Right lobe of liver (tissue), 6 donors: ENCODE measurements around the gene CENPB. TPM values are rescaled to one million over a fixed set of nuclear protein-coding genes. Genes with fewer than 3 reads are reported as not detected.

Experiments
- ATAC-seq, 4 donors: fragments of 200-7000 bp; cut with Tn5 transposase; one replicate each; pipeline ENCODE4 v1.9.1; 2020; ENCODE audit warnings: mild to moderate bottlenecking in 4 of 4, moderate library complexity in 4 of 4
- DNase-seq, 3 donors: peaks; one replicate each; pipeline ENCODE4 v3.0.0-alpha.2; 2020
- H3K27ac ChIP-seq, 3 donors: fragments of 200-600 bp; one replicate each; pipeline ENCODE4 v1.8.0; 2022
- H3K27me3 ChIP-seq, 2 donors: fragments of 200-600 bp; one replicate each; pipeline ENCODE4 v1.8.0; 2022
- H3K36me3 ChIP-seq, 4 donors: fragments of 200-600 bp; sonication (generic) in 1 of 4; one replicate each; pipeline versions ENCODE4 v1.5.1 to v1.8.0; 2017 to 2022; ENCODE audit warnings: control low read depth in 1 of 4
- H3K4me1 ChIP-seq, 4 donors: fragments of 200-600 bp; sonication (generic) in 1 of 4; one replicate each; pipeline versions ENCODE4 v1.5.1 to v1.8.0; 2017 to 2022; ENCODE audit warnings: control low read depth in 1 of 4
- H3K4me3 ChIP-seq, 3 donors: fragments of 200-600 bp; one replicate each; pipeline ENCODE4 v1.8.0; 2022
- H3K9me3 ChIP-seq, 4 donors: fragments of 200-600 bp; sonication (generic) in 1 of 4; one replicate each; pipeline versions ENCODE4 v1.5.1 to v1.8.0; 2017 to 2022; ENCODE audit warnings: control low read depth in 1 of 4
- POLR2A ChIP-seq: fragments of 450-650 bp; IDR thresholded peaks from one replicate; pipeline ENCODE4 v1.6.1; 2017; ENCODE audit warnings: antibody characterized with exemption, mild to moderate bottlenecking
- WGBS: methylation state at CpG from one replicate; pipeline ENCODE4 v1.1.6; 2018; ENCODE audit warnings: low coverage, low lambda C conversion rate; ENCODE audit not compliant: insufficient coverage; ENCODE audit errors: missing lambda C conversion rate; 5-methylcytosine and 5-hydroxymethylcytosine counted together
- intact Hi-C, 2 donors: fragments of 100-400 bp; cut with DNase I; formaldehyde crosslinking; loops; one replicate each; pipeline versions ENCODE4 v1.11.2 to v1.14.1; 2022
- total RNA-seq, 6 experiments: library from RNA; depleted of rRNA in 2 of 6; stranded (reverse); fragments of >200 nt in 2 of 6; fragmentation: NEBNext Ultra II Directional in 3 of 6; extraction: Animal tissue kit (Norgen Biotek cat#: 25700) in 3 of 6; gene quantifications; one replicate each; pipeline versions ENCODE4 v1.1.0 to v1.2.4, GENCODE V29; 2016 to 2023
- TF ChIP-seq, protein P1 (sequence below), 4 donors: fragments of 200-600 bp in 3 of 4; fragments of 450-650 bp in 1 of 4; IDR thresholded peaks; one replicate each; pipeline versions ENCODE4 v1.5.1 to v1.8.0; 2016 to 2022; ENCODE audit warnings: antibody characterized with exemption in 4 of 4, mild to moderate bottlenecking in 2 of 4
- donor health status: DM: no; HTN: yes; CAD: no.
- donor health status: DM: no; HTN: no; CAD: no.
- donor health status: DM: no; HTN: no; CAD: no.
- donor health status: DM: no; HTN: yes; CAD: no.
- donor health status: DM: no; HTN: yes; CAD: no.

Gene CENPB
- total RNA-seq, 6 experiments from 2014 or later = 27.8 to 43.1 (median 31.6) TPM

DNA sequence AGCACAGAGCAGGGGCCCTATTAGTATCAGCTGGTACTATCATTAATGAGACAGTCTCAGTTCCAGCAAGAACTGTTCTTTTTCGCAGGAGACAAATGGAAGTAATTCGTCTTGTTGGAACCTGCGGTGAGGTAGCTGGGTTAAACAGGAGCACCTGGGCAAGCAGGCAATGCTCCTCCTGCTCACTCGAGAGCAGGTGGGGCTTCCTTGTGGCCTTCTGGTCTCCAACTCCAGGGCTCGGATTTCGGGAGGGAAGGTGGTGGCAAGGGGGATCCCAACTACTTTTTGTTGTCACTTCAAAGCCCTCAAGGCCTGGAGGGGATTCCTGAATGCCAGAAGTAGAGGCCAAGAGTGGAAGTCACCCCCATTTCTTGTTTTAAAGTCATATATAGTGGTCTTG, 3.9 kb downstream of the CENPB start:
- Histone ChIP-seq H3K4me1 (peaks cover 0 to 31% (median 13%) of the 10 kb centered on the region in 4 donors), H3K27me3 (no peaks in the 10 kb centered on the region), H3K9me3 (no peaks in the 10 kb centered on the region), H3K4me3 (no peak overlapping the region), H3K36me3 (no peaks in the 10 kb centered on the region), H3K27ac (no peak overlapping the region)
- TF ChIP-seq, protein P1, sequence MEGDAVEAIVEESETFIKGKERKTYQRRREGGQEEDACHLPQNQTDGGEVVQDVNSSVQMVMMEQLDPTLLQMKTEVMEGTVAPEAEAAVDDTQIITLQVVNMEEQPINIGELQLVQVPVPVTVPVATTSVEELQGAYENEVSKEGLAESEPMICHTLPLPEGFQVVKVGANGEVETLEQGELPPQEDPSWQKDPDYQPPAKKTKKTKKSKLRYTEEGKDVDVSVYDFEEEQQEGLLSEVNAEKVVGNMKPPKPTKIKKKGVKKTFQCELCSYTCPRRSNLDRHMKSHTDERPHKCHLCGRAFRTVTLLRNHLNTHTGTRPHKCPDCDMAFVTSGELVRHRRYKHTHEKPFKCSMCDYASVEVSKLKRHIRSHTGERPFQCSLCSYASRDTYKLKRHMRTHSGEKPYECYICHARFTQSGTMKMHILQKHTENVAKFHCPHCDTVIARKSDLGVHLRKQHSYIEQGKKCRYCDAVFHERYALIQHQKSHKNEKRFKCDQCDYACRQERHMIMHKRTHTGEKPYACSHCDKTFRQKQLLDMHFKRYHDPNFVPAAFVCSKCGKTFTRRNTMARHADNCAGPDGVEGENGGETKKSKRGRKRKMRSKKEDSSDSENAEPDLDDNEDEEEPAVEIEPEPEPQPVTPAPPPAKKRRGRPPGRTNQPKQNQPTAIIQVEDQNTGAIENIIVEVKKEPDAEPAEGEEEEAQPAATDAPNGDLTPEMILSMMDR (IDR thresholded peaks at IDR 0.05) = no peak
- TF ChIP-seq POLR2A = no peak
- no peak for DNase-seq
- 86% methylated on average over 5 of the region's 6 CpGs for WGBS
- no peak for ATAC-seq
- intact Hi-C loops = no loop called here

DNA sequence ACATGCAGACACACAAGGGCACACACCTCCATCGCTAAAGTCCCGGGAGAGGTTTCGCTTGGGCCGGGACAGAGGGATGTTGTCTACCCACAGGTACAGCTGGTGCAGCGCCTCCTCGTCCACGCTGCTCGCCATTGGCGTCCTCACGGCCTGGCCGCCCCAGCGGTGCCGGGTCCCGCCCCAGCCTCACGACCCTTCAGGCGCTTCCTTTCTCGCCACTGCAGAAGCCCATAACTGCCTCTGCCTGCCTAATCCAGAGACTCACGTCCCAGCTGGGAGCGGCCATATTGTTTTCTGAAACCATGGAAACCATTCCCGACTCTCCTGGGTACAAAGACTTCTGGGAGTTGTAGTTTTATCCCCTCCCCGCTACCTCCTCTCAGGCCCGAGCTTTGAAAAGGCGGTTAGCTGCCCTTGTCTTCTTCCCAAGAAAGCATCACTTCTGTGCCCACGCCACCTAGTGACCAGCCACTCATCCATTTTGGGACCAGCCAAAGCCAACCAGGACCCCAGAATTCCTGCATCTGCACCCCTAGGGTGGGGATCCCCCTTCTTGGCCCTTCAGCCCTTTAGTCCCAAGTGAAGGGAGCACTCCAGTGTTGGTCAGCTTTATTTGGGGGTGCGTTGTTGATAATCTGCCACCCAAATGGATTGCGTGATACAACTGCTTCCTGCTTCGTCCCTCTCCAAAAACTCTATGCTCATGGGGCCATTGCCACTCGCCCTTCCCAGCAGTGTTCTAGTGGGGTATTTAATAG, 5.2 kb downstream of the CENPB start, which contains the start of gene SPEF1:
SPEF1 (minus strand) TSS at position 296 of the 758 bp plus-strand sequence; CDS start at position 135, 161 bp downstream.
- H3K4me1 ChIP-seq = peaks cover 0 to 34% (median 11%) of the 10 kb centered on the region in 4 donors
- H3K36me3 ChIP-seq = no peaks in the 10 kb centered on the region
- H3K4me3 ChIP-seq = peak within 1 kb of the TSS; percentile 4 to 47 (median 34)
- H3K27ac ChIP-seq = no peak within 1 kb of the TSS
- ATAC-seq (peak; percentile 85 to 91 (median 88)), DNase-seq (peak; percentile 71 to 87 (median 75))
- no peak for TF ChIP-seq POLR2A
- TF ChIP-seq, protein P1 (IDR thresholded peaks at IDR 0.05) = peak; percentile 38 to 47 (median 44)
- no peaks in the 10 kb centered on the region for H3K9me3 ChIP-seq
- H3K27me3 ChIP-seq = no peaks in the 10 kb centered on the region
- intact Hi-C loops = no loop called here
- WGBS = 7% methylated on average over 9 of the region's 28 CpGs

DNA sequence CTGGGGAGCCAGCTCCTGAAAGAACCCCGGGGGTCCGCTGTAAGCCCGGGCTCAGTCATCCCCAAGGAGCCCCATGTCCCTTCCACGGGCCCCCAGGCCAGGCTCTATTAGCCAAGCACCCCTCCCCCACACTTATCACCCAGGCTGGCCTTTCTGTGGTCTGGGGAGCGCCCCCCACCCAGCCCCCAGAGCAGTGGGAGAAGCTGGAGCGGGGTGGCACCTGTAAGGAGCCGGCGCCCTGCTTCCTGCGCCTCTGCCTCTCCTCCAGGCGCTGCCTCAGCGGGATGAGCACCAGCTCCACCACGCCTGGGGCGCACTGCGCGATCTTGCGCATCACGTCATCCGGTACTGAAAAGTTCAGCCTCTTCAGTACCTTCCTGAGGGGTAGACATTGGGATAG, 7.6 kb downstream of the CENPB start:
- intact Hi-C loops = loop anchor here in 1 of 2 donors (10.0 kb wide), 1 partner anchor 104 kb away; no protein-coding TSS in a partner anchor
- TF ChIP-seq, protein P1 (IDR thresholded peaks at IDR 0.05) = no peak
- no peak for TF ChIP-seq POLR2A
- Histone ChIP-seq H3K4me3 (no peak overlapping the region), H3K36me3 (no peaks in the 10 kb centered on the region), H3K9me3 (no peaks in the 10 kb centered on the region), H3K27me3 (no peaks in the 10 kb centered on the region), H3K27ac (no peak overlapping the region), H3K4me1 (peaks cover 0 to 21% (median 8%) of the 10 kb centered on the region in 4 donors)
- ATAC-seq (no peak), DNase-seq (no peak)
- 30% methylated on average over 9 of the region's 18 CpGs for WGBS

DNA sequence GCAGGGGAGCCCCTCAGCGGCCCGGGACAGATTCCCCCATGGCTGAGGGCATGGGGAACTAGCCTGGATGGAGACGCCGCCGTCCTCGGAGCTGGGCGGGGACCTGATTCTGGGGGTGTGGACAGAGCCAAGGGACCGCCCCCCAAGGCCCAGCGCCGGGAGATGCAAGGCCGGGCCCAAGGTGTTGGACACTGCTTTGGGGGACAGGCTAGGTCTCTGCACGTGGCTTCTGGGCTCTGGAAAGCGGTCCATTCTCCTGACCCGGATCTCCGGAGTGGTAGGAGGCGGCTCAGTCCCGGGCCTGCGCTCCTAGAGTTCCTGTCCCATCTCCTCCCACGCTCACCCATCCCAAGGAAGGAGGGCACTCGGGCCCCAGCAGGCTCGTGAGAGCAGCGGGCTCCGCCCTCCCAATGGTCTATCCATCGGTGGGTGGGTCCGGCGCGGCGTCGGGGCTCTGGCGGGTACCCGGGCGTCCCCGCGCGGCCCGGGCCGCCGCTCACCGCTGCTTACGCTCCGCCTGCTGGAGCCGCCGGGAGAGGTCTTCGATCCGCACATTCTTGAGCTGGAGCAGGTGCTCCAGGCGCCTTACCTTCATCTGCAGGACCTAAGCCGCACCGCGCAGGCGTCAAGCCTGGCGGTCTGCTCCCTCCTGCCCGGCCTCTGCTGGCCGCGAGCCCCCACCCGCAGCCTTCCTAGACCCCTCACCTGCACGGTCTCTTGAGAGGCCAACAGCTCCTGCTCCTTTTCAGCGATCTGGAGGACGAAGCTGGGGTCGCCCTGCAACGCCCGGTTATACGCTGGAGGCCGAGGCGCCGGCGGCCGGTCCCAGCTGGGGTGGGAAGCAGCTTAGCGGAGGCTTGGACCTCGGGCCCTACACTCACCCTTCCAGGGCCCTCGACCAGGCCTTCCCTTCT, 8.6 kb downstream of the CENPB start:
- Histone ChIP-seq H3K27ac (no peak overlapping the region), H3K4me1 (peaks cover 0 to 21% (median 8%) of the 10 kb centered on the region in 4 donors), H3K27me3 (no peaks in the 10 kb centered on the region), H3K9me3 (no peaks in the 10 kb centered on the region), H3K4me3 (peak overlapping the region; percentile 43 to 54 (median 46)), H3K36me3 (no peaks in the 10 kb centered on the region)
- peak; percentile 52 to 60 (median 54) for ATAC-seq
- 9% methylated on average over 15 of the region's 70 CpGs for WGBS
- peak in 2 of 3 donors; percentile 72 to 74 for DNase-seq
- TF ChIP-seq POLR2A = no peak
- TF ChIP-seq, protein P1 (IDR thresholded peaks at IDR 0.05) = no peak
- intact Hi-C loops = loop anchor here in 1 of 2 donors (10.0 kb wide), 1 partner anchor 103 kb away; no protein-coding TSS in a partner anchor
